ENCODE data around the gene EIF4E3.

EIF4E3 gene

DNA sequence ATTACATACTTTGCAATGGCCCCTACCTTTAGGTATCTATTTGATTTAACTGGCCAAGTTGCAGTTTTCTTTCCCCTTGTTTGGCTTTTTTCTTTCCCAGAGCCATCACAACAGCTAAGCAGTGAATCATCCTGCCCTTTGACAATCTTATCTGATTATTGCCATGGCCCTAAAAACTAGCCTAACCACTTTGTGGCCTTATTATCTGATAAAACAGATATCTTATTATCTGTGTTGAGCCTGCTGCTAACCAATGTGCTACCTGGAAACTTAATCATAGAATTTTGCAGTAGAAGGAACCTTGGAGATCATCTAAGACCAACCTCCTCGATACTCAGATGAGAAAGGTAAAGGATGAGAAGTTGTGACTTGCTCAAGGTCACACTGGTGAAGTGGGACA lies 37.1 kb downstream of the EIF4E3 start:
- Mint-ChIP-seq H3K27ac (no peak overlapping the region), H3K4me1 (ENCODE audit: low read depth) (peaks cover 15% of the 10 kb centered on the region), H3K36me3 (peaks cover 17% of the 10 kb centered on the region), H3K9me3 (ENCODE audit: low read depth) (no peaks in the 10 kb centered on the region), H3K27me3 (no peaks in the 10 kb centered on the region), H3K4me3 (no peak overlapping the region)

DNA sequence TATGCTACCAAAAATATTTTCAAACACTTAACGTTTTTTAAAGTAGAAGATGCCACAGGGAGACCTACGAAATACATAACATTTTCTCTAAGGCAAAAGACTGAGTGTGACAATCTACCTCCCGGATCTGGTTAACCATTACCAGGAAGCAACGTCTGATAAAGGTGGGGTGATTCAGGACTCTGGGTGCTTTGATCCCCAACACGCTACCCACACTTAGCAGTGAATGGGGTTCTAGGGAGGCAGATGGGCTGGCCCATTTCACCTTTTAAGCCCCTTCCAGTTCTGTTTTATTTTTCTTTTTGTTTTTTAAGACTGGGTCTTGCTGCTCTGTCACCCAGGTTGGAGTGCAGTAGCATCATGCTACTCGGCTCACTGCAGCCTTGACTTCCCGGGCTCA lies 39.5 kb downstream of the EIF4E3 start:
- H3K36me3 Mint-ChIP-seq, result peaks cover 17% of the 10 kb centered on the region
- no peaks in the 10 kb centered on the region for H3K9me3 Mint-ChIP-seq (ENCODE audit: low read depth)
- H3K27ac Mint-ChIP-seq, result no peak overlapping the region
- peaks cover 19% of the 10 kb centered on the region for H3K4me1 Mint-ChIP-seq (ENCODE audit: low read depth)
- no peak overlapping the region for H3K4me3 Mint-ChIP-seq
- H3K27me3 Mint-ChIP-seq, result no peaks in the 10 kb centered on the region

DNA sequence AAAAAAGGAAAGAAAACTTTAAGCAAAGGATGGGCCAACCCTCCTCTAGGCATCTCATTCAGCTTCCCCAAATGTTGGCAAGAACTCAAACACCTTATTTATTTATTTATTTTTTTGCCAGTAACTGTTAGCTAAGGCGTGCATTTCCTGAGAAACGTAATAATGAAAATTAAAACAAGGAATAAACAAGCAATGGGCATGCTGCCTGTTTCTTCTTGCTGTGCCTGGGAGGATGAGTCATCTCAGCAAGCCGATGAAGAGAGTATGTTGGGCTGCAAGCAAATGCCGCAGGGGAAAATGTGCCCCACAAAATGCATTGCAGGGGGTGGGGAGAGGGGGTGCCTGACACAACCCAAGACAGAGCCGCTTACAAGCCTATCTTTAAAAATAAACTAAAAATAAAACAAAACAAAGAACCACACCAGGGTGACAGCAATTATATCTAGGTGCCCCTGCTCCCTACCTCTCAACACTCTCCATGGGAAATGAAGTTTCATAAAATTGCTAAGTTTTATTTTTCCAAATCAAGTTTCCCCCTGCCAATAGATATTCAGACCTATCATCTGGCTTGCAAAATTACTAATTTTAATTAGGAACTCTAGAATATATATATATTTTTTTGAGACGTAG lies 40.3 kb downstream of the EIF4E3 start:
- Mint-ChIP-seq H3K36me3 (peaks cover 15% of the 10 kb centered on the region), H3K9me3 (ENCODE audit: low read depth) (no peaks in the 10 kb centered on the region), H3K27me3 (no peaks in the 10 kb centered on the region), H3K27ac (no peak overlapping the region), H3K4me1 (ENCODE audit: low read depth) (peaks cover 19% of the 10 kb centered on the region), H3K4me3 (no peak overlapping the region)

DNA sequence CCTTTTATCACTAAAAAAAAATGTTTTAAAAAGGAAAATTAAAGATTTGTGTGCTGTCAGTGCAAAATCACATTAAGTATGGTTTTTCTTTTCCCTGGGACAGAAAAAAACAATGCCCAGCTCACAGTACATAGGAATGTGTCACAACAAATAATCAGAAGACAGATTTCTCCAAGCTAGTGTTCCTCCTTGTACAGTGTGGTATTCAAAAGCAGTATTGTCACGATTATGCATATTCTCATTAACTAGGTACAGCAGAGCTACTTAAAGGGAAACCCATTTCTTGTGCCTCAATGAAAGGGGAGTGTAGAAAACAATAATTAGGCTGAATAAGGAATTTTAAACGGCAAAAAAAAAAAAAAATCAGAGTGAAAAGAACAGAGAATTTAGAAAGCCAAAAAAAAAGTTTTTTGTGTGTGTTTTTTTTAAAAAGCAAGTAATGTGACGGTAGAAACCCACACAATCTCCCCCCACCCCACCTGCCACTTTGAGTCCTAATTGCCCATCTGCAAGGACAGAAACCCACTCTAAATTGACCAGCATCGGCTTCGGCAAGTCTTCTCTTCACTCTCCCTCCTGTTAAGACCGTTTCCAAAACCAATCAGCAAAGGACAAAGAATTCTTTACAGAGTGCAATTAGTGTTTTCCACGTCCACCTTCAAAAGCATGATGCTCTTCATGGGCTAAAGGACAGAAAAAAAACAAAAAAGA lies 41.0 kb downstream of the EIF4E3 start:
- H3K9me3 Mint-ChIP-seq (ENCODE audit: low read depth), result no peaks in the 10 kb centered on the region
- no peaks in the 10 kb centered on the region for H3K27me3 Mint-ChIP-seq
- H3K27ac Mint-ChIP-seq, result no peak overlapping the region
- H3K4me1 Mint-ChIP-seq (ENCODE audit: low read depth), result peaks cover 17% of the 10 kb centered on the region
- H3K36me3 Mint-ChIP-seq, result peaks cover 12% of the 10 kb centered on the region
- no peak overlapping the region for H3K4me3 Mint-ChIP-seq

DNA sequence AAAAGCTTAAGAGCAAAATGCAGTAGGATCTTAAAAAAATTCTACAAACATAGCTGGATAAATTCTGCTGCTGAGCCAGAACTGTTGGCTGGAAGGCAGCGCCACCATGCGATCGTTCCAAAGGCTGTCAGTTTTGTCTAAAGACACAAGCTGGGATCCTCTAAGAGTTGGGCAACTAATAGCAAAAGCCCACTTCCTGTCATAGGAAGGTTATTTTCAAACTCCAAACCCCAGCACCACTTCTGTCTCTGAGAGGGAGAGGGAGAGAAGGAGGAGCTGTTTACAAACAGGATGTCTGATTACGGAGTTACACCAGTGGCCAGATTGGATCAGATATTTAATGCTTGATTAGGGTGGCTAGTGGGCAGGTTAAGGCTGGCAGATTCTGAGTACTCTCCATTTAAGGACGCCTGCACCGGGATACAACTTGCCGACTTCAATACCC lies 44.0 kb downstream of the EIF4E3 start:
- Mint-ChIP-seq H3K4me1 (ENCODE audit: low read depth) (peaks cover 11% of the 10 kb centered on the region), H3K27me3 (no peaks in the 10 kb centered on the region), H3K27ac (peak overlapping the region; percentile 29), H3K4me3 (no peak overlapping the region), H3K9me3 (ENCODE audit: low read depth) (no peaks in the 10 kb centered on the region), H3K36me3 (no peaks in the 10 kb centered on the region)

DNA sequence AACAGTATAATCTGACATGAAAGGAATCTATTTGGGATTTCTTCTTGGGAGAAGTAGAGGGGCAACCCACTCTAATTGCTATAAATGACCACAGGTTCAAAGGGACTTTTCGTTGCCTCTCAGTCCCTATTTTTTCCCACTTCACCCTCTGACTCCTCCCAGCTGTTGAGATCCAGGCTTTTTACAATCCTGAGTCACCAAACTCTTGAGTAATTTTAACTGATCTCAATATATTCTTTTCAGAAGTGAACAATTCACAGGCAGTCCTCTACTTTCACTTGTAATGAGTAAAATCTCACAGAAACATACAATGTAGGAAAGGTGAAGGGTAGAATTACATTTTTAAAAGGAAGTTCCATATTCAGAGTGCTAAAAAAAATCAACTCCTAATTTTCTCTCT lies 44.6 kb downstream of the EIF4E3 start:
- no peak overlapping the region for H3K27ac Mint-ChIP-seq
- H3K36me3 Mint-ChIP-seq, result no peaks in the 10 kb centered on the region
- H3K4me3 Mint-ChIP-seq, result no peak overlapping the region
- H3K27me3 Mint-ChIP-seq, result no peaks in the 10 kb centered on the region
- peaks cover 9% of the 10 kb centered on the region for H3K4me1 Mint-ChIP-seq (ENCODE audit: low read depth)
- H3K9me3 Mint-ChIP-seq (ENCODE audit: low read depth), result no peaks in the 10 kb centered on the region

DNA sequence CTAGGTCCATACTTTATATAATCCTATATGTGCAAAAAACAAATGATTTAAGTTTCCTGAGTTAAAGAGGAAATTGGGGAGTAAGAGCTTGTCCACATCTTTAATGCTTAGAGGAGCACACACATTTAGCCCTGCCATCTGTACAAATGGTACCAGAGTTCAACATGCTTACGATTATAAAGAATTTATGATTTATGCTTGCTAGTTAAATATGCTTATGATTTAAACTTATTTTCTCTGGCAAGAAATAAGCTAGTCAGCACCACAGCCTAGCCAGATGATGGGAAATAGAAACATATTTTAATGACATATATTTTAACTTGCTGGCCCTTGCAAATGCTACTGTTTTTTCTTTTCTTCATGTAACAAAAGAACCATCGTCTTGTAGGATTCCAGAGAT lies 48.3 kb downstream of the EIF4E3 start:
- Mint-ChIP-seq H3K36me3 (no peaks in the 10 kb centered on the region), H3K4me1 (ENCODE audit: low read depth) (peaks cover 9% of the 10 kb centered on the region), H3K27me3 (no peaks in the 10 kb centered on the region), H3K27ac (no peak overlapping the region), H3K4me3 (no peak overlapping the region), H3K9me3 (ENCODE audit: low read depth) (no peaks in the 10 kb centered on the region)

DNA sequence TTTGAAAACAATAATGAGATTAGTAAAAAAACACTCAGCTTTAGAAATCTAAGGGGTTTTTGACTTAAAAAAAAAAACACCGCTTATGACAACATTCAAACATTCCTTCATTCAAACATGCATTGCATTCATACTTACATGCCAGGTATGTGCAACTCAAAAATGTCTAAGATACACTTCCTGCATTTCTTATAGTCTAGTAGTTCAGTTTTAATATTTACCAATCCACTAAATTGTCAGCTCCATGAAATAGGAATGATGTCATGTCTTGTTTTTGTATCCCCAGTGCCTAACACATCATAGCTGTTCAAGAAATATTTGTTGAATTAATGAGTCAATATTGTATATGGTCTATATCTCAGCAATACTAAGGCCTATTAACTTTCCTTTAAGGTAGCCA lies 51.7 kb downstream of the EIF4E3 start:
- H3K4me3 Mint-ChIP-seq, result no peak overlapping the region
- peak overlapping the region; percentile 42 for H3K27ac Mint-ChIP-seq
- no peaks in the 10 kb centered on the region for H3K27me3 Mint-ChIP-seq
- H3K4me1 Mint-ChIP-seq (ENCODE audit: low read depth), result peaks cover 7% of the 10 kb centered on the region
- no peaks in the 10 kb centered on the region for H3K9me3 Mint-ChIP-seq (ENCODE audit: low read depth)
- no peaks in the 10 kb centered on the region for H3K36me3 Mint-ChIP-seq

DNA sequence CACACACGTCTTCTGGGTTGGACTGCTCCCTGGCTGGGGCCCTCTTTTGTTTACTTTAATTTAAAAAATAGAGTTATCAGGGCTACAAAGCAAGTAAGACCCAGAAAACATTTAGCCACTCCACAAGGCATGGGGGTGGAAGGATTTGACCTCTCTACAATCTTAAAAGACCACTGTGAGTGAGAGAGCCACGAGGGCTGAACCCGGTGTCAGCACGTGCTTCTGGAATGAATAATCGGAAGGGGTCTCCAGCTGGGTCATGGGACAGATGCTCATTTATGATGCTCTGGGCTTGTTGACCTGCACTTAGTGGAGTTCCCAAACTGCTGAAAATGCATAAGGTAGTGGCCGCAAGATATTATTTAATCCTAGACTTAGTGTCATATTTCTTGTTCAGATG lies 52.4 kb downstream of the EIF4E3 start:
- peaks cover 7% of the 10 kb centered on the region for H3K4me1 Mint-ChIP-seq (ENCODE audit: low read depth)

DNA sequence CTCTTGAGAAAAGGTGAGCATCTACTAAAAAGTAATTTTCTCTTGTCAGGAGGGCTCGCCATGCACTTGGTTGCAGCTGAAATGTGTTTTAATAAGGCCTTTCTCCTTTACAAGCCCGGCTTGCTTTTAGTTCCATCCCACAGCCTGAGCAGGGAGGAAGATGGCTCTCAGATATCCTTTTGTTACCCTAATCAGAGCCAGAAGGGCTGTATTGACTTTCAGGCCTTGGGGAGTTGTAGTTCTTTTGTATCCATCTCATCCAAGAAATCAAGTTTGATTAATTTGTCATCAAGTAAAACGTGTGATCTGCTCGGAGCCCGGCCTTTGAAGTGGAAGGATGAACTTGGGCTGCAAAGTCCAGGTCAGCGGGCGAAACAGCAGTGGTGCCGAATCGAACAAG lies 52.9 kb downstream of the EIF4E3 start:
- H3K27ac Mint-ChIP-seq, result no peak overlapping the region
- H3K4me3 Mint-ChIP-seq, result no peak overlapping the region
- H3K27me3 Mint-ChIP-seq, result no peaks in the 10 kb centered on the region
- peaks cover 1% of the 10 kb centered on the region for H3K36me3 Mint-ChIP-seq
- peaks cover 7% of the 10 kb centered on the region for H3K4me1 Mint-ChIP-seq (ENCODE audit: low read depth)
- no peaks in the 10 kb centered on the region for H3K9me3 Mint-ChIP-seq (ENCODE audit: low read depth)

More for the DNA sequence above, 52.4 kb downstream of the EIF4E3 start:
- Mint-ChIP-seq H3K4me3 (no peak overlapping the region), H3K27ac (peak overlapping the region; percentile 0), H3K27me3 (no peaks in the 10 kb centered on the region), H3K9me3 (ENCODE audit: low read depth) (no peaks in the 10 kb centered on the region), H3K36me3 (no peaks in the 10 kb centered on the region)

DNA sequence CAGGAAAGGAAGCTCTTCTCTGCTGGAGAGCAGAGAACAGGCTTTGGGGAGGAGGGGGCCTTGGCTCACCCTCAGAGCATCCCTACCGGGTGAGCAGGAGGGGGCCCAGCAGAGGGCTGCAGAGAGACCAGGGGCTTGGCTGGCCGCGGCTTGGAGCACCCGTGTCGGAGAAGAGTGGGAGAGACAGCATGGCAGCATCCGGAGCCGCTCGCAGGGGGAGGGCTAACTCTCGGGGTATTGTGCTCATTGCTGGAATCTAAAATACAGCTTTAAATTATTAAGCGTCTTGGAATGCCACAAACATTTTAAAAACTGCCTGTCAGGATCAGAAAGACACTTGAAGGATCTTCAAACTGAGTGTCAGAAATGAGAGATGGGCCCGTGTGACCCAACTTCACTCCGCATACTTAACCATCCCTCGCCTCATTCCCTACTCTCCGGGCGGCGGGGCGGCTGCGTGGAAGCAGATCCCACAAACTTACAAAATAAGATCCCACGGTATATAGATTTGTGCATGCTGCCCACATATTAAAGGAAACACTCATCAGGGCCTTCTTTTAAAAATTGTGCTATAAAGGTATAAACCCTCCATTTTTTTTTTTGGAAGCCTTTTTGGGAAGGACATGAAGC lies 53.9 kb downstream of the EIF4E3 start:
- H3K9me3 Mint-ChIP-seq (ENCODE audit: low read depth), result no peaks in the 10 kb centered on the region

DNA sequence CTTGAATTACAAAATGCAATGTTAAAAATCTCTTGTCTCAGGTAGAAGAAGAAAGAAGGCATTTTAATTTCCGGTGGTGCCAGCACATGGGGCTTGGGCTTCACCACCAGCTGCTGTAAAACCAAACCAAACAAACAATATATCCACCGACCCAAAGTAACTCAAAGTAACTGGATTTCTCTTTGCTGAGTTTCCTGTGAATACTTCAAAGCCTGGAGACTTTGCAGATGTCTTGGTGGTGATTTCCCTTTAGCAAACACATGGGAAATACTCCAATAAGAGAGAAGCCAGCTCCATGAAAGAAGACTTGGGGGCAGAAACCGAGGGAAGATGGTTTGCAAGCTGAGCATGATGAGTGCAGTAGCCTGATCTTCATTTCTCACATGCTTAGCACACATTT lies 62.6 kb downstream of the EIF4E3 start:
- Mint-ChIP-seq H3K27ac (peak overlapping the region; percentile 2), H3K27me3 (no peaks in the 10 kb centered on the region), H3K4me1 (ENCODE audit: low read depth) (peaks cover 41% of the 10 kb centered on the region), H3K9me3 (ENCODE audit: low read depth) (peaks cover 8% of the 10 kb centered on the region), H3K4me3 (peak overlapping the region; percentile 1), H3K36me3 (peaks cover 14% of the 10 kb centered on the region)

More for the DNA sequence above, 53.9 kb downstream of the EIF4E3 start:
- peaks cover 7% of the 10 kb centered on the region for H3K4me1 Mint-ChIP-seq (ENCODE audit: low read depth)
- H3K27me3 Mint-ChIP-seq, result no peaks in the 10 kb centered on the region
- H3K4me3 Mint-ChIP-seq, result no peak overlapping the region
- H3K36me3 Mint-ChIP-seq, result peaks cover 4% of the 10 kb centered on the region
- no peak overlapping the region for H3K27ac Mint-ChIP-seq

DNA sequence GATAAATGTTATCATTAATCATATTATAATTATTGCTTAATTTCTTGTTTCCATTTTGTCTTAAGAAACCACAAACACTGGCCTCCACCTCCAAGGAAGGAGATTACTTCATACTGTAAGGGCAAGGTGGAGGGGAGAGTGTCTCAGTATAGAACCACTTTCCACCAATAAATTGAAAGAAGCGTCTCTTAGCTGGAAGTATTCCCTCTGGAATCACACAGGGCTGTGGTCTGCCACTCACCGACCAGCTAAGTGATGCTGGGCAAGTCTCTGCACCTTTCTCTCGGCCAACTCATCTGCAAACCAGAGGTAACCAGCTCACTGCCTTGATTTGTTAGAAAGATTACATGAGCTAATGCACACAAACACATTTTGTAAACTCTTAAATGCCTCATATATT lies 63.1 kb downstream of the EIF4E3 start:
- Mint-ChIP-seq H3K36me3 (peaks cover 13% of the 10 kb centered on the region), H3K9me3 (ENCODE audit: low read depth) (peaks cover 8% of the 10 kb centered on the region), H3K4me1 (ENCODE audit: low read depth) (peaks cover 41% of the 10 kb centered on the region), H3K27me3 (no peaks in the 10 kb centered on the region), H3K27ac (peak overlapping the region; percentile 2), H3K4me3 (no peak overlapping the region)

DNA sequence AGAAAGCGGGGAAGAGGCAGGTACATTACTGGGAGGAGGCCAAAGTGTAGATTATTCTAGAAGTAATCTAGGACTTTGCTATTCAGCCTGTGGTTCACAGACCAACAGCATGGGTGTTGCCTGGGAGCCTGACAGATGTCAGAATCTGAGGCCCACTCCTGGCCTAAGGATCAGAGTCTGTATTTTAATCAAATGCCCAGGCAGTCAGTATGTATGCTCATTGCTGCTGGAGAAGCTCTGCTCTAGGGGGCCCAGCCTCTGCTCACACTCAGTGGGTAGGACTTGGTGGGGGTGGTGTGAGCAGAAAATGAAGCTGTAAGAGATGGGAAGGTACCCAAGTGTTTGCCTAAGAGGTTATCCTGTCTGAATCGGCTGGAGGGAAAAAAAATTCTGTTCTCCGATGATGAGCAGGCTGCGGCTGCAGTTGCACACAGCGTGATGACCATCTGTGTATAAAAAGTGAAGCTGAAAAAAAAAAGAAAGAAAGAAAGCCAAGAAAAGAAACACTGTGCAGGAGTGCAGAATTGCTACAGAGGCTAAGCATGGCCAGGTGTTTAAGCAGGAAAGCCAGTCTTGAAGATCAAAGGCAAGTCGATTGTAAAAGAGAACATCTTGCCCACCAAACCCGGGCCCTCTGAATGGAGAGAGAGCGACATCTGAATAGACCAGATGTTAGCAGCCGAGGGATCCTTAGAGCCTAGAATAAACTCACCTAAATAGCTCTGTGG lies 65.2 kb downstream of the EIF4E3 start:
- peaks cover 2% of the 10 kb centered on the region for H3K36me3 Mint-ChIP-seq
- no peak overlapping the region for H3K27ac Mint-ChIP-seq
- H3K4me1 Mint-ChIP-seq (ENCODE audit: low read depth), result peaks cover 41% of the 10 kb centered on the region
- no peaks in the 10 kb centered on the region for H3K9me3 Mint-ChIP-seq (ENCODE audit: low read depth)
- no peak overlapping the region for H3K4me3 Mint-ChIP-seq
- no peaks in the 10 kb centered on the region for H3K27me3 Mint-ChIP-seq
